Type B pancreatic cell (in vitro differentiated cells): ENCODE data around the gene NFKB2. TPM values are rescaled to one million over a fixed set of nuclear protein-coding genes. Genes with fewer than 3 reads are reported as not detected.
A peak's percentile ranks its signal among the peaks of the same experiment; 100 is the strongest.

Experiments used
- DNase-seq: peaks from one replicate; pipeline ENCODE4 v3.0.0; 2021; ENCODE audit warnings: mixed read lengths; ENCODE audit not compliant: unreplicated experiment; ENCODE audit errors: extremely low spot score
- H3K27ac Mint-ChIP-seq: 2 replicates; pipeline ENCODE4 v1.8.0; 2021; ENCODE audit warnings: mild to moderate bottlenecking, mixed read lengths
- H3K27me3 Mint-ChIP-seq: 2 replicates; pipeline ENCODE4 v1.8.0; 2021; ENCODE audit warnings: mixed read lengths
- H3K36me3 Mint-ChIP-seq: 2 replicates; pipeline ENCODE4 v1.8.0; 2021; ENCODE audit warnings: mixed read lengths
- H3K4me1 Mint-ChIP-seq: one replicate; pipeline ENCODE4 v1.8.0; 2021; ENCODE audit warnings: mixed read lengths; ENCODE audit not compliant: unreplicated experiment
- H3K4me3 Mint-ChIP-seq: 2 replicates; pipeline ENCODE4 v1.8.0; 2021; ENCODE audit warnings: mild to moderate bottlenecking, mixed read lengths
- H3K9me3 Mint-ChIP-seq: 2 replicates; pipeline ENCODE4 v1.8.0; 2021; ENCODE audit warnings: mixed read lengths
- CTCF ChIP-seq: fragments of 200-600 bp; sonication (generic); conservative IDR thresholded peaks from 2 replicates; pipeline ENCODE4 v1.5.0; 2021; ENCODE audit warnings: antibody characterized with exemption, mild to moderate bottlenecking
- total RNA-seq: library from RNA; stranded (reverse); gene quantifications from 2 replicates; pipeline ENCODE4 v1.2.1, GENCODE V29; 2021; ENCODE audit warnings: low replicate concordance

The NFKB2 gene
- total RNA-seq, 1 donor from 2014 or later = 29.7 TPM

GRCh38 chr10:102400076-102400475 is 4.6 kb downstream of the NFKB2 start:
- H3K4me1 Mint-ChIP-seq = peaks cover 9% of the 10 kb centered on the region
- peak; percentile 66 for DNase-seq
- no peak overlapping the region for H3K27ac Mint-ChIP-seq
- TF ChIP-seq CTCF = no peak
- H3K27me3 Mint-ChIP-seq = no peaks in the 10 kb centered on the region
- H3K9me3 Mint-ChIP-seq = no peaks in the 10 kb centered on the region
- H3K36me3 Mint-ChIP-seq = no peaks in the 10 kb centered on the region
- H3K4me3 Mint-ChIP-seq = peak overlapping the region; percentile 79

GRCh38 chr10:102400598-102401341 is 5.3 kb downstream of the NFKB2 start:
- Mint-ChIP-seq H3K9me3 (no peaks in the 10 kb centered on the region), H3K36me3 (no peaks in the 10 kb centered on the region), H3K27me3 (peaks cover 3% of the 10 kb centered on the region), H3K27ac (no peak overlapping the region), H3K4me3 (no peak overlapping the region), H3K4me1 (peaks cover 9% of the 10 kb centered on the region)
- no peak for DNase-seq
- no peak for TF ChIP-seq CTCF

- H3K36me3 Mint-ChIP-seq = no peaks in the 10 kb centered on the region
- no peak for TF ChIP-seq CTCF
- H3K27me3 Mint-ChIP-seq = peaks cover 8% of the 10 kb centered on the region
- peak overlapping the region; percentile 28 for H3K4me3 Mint-ChIP-seq
- DNase-seq = no peak
- peaks cover 6% of the 10 kb centered on the region for H3K4me1 Mint-ChIP-seq
- no peak overlapping the region for H3K27ac Mint-ChIP-seq
- H3K9me3 Mint-ChIP-seq = no peaks in the 10 kb centered on the region
Observed at GRCh38 chr10:102401342-102401654, 5.8 kb downstream of the NFKB2 start.

- H3K4me1 Mint-ChIP-seq = peaks cover under 1% of the 10 kb centered on the region
- no peaks in the 10 kb centered on the region for H3K9me3 Mint-ChIP-seq
- no peak for TF ChIP-seq CTCF
- H3K4me3 Mint-ChIP-seq = peak overlapping the region; percentile 28
- DNase-seq = peak; percentile 68
- H3K27ac Mint-ChIP-seq = peak overlapping the region; percentile 39
- H3K36me3 Mint-ChIP-seq = no peaks in the 10 kb centered on the region
- peaks cover 14% of the 10 kb centered on the region for H3K27me3 Mint-ChIP-seq
Observed at GRCh38 chr10:102401735-102402511, 6.4 kb downstream of the NFKB2 start.

GRCh38 chr10:102402512-102402896 is 7.0 kb downstream of the NFKB2 start:
- H3K9me3 Mint-ChIP-seq = no peaks in the 10 kb centered on the region
- no peak for DNase-seq

More at GRCh38 chr10:102402512-102402896, 7.0 kb downstream of the NFKB2 start:
- peaks cover 19% of the 10 kb centered on the region for H3K27me3 Mint-ChIP-seq
- H3K4me1 Mint-ChIP-seq = no peaks in the 10 kb centered on the region
- no peak for TF ChIP-seq CTCF
- H3K4me3 Mint-ChIP-seq = no peak overlapping the region
- no peak overlapping the region for H3K27ac Mint-ChIP-seq
- H3K36me3 Mint-ChIP-seq = no peaks in the 10 kb centered on the region
